ENCODE measurements around the gene LIFR.

Gene LIFR

DNA sequence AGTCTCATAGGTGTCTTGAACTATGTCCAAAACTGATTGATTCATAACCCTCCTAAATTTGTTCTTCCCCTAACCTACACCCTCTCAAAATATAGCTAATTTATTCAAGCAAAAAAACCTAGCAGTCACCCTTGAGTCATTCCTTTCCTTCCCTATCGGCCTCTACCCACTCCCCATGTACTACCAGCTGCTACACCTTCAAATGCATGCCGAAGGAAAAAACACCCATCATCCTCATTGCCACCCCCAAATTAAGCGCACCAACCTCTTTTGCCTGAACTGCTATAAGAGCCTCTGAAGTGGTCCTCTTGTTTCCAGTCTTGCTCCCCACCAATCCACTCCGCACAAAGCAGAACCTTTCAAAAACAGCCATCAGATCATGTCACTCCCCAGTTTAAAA lies 12.6 kb downstream of the LIFR start:
- Histone ChIP-seq H3K4me1 (no peaks in the 10 kb centered on the region), H3K36me3 (no peaks in the 10 kb centered on the region), H3K9ac (no peak overlapping the region), H3K4me3 (no peak overlapping the region), H3K27me3 (peaks cover 0 to 57% (median 0%) of the 10 kb centered on the region in 11 experiments; a peak in 4 of 22 replicates), H3K27ac (no peak overlapping the region), H3K4me2 (no peak overlapping the region), H3K9me3 (replicated peaks in 1 of 11) (no peaks in the 10 kb centered on the region), H4K20me1 (no peaks in the 10 kb centered on the region; a peak in 1 of 22 replicates)
- TF ChIP-seq Cebpa-rat (IDR thresholded peaks at IDR 0.05): no peak

DNA sequence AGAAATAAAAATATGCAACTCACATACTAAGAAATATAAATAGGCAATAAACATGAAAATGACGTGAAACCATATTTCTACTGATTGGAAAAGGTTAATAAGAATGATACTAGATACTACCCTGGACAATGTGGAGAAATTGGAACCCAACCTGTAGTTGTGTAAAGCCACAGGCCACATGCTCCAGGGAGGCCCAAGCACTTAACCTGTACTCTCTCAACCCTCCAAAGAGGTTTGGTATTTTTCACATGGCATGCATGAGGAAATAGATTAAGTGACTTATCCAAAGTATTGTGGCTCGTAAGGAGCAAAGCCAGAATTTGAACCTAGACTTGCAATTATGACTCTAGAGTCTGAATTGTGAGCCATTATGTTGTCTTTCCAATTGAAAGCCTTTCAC lies 13.4 kb downstream of the LIFR start:
- Histone ChIP-seq H3K9ac (no peak overlapping the region), H3K36me3 (no peaks in the 10 kb centered on the region), H4K20me1 (no peaks in the 10 kb centered on the region; a peak in 1 of 22 replicates), H3K4me2 (no peak overlapping the region), H3K4me3 (no peak overlapping the region), H3K27me3 (peaks cover 0 to 49% (median 0%) of the 10 kb centered on the region in 11 experiments; a peak in 4 of 22 replicates), H3K9me3 (replicated peaks in 1 of 11) (no peaks in the 10 kb centered on the region), H3K27ac (no peak overlapping the region), H3K4me1 (no peaks in the 10 kb centered on the region)
- no peak for TF ChIP-seq Cebpa-rat (IDR thresholded peaks at IDR 0.05)

DNA sequence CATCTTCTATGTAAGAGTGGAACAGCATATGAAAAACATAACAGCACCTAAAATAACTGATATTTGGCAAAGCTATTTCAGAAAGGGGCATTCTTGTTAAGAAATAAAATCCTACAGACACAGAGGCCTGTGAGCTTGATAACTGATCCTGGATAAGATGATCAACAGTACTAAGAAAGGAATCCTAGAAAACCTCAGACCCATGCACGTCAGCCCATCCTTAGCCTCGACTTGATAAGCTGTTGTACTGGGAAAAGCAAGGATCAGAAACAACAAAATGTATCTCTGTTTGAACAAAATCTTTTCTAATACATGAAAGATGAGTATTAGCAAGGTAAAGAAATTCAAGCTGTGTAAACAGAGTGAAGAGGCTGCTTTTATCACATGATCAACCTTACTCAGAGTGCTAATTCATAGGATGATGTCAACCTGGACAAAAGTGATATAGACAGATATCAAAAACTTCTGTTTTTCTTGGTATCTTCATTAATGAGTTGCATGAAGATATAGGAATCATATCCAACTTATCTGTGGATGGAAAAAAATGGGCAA lies 15.2 kb downstream of the LIFR start:
- H3K27ac ChIP-seq: no peak overlapping the region
- no peak overlapping the region for H3K9ac ChIP-seq
- no peak overlapping the region for H3K4me3 ChIP-seq
- TF ChIP-seq Cebpa-rat (IDR thresholded peaks at IDR 0.05): no peak
- no peak overlapping the region for H3K4me2 ChIP-seq
- H3K9me3 ChIP-seq (replicated peaks in 1 of 11): no peaks in the 10 kb centered on the region
- no peaks in the 10 kb centered on the region for H3K36me3 ChIP-seq
- peaks cover 0 to 44% (median 0%) of the 10 kb centered on the region in 11 experiments; a peak in 4 of 22 replicates for H3K27me3 ChIP-seq
- H4K20me1 ChIP-seq: no peaks in the 10 kb centered on the region
- H3K4me1 ChIP-seq: no peaks in the 10 kb centered on the region

DNA sequence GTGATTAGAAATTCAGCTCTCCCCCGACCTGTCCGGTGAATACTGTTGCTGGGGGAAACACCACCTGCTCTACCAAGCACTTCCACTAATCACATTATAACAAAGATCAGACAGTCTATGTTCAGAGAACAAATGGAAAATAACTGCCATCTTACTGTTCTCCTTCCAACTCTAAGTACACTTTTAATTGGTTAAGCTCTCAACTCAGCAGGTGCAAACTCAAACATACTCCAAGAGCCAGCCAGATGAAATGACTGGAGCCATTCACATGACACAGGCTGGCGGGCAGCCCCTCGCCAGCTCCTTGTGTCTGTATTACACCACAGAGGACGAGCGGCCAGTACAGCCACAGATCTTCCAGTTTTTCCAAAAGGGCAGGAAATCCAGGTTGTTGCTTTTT lies 16.1 kb downstream of the LIFR start:
- H3K27me3 ChIP-seq: peaks cover 0 to 42% (median 0%) of the 10 kb centered on the region in 11 experiments; a peak in 3 of 22 replicates
- H3K9ac ChIP-seq: no peak overlapping the region
- H3K36me3 ChIP-seq: no peaks in the 10 kb centered on the region
- no peak for TF ChIP-seq Cebpa-rat (IDR thresholded peaks at IDR 0.05)
- H3K27ac ChIP-seq: no peak overlapping the region
- H3K4me3 ChIP-seq: no peak overlapping the region
- no peaks in the 10 kb centered on the region for H3K4me1 ChIP-seq
- H4K20me1 ChIP-seq: no peaks in the 10 kb centered on the region
- no peak overlapping the region for H3K4me2 ChIP-seq
- no peaks in the 10 kb centered on the region for H3K9me3 ChIP-seq (replicated peaks in 1 of 11)

DNA sequence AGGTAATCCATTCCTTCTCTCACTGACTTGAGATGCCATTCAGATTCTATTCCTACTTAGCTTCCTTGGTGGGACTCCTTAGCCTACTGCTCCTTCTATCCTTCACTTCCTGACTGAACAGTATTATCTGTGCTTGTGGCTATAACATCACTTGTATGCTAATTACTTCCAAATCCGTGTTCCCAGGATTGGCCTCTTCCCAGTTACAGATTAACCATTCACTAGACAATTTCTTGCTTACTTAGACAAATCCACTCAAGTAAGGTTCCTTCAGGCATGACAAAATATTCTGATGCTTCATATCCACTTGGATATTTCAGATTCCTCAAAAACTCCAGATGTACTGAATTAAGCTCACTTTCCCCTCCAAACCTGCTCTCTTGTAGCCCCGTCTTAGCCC lies 18.3 kb downstream of the LIFR start:
- Histone ChIP-seq H3K4me1 (no peaks in the 10 kb centered on the region), H4K20me1 (no peaks in the 10 kb centered on the region), H3K36me3 (no peaks in the 10 kb centered on the region), H3K9ac (no peak overlapping the region), H3K4me3 (no peak overlapping the region), H3K27me3 (peaks cover 0 to 49% (median 0%) of the 10 kb centered on the region in 11 experiments; a peak in 4 of 22 replicates), H3K4me2 (no peak overlapping the region), H3K27ac (no peak overlapping the region), H3K9me3 (replicated peaks in 1 of 11) (no peaks in the 10 kb centered on the region)
- no peak for TF ChIP-seq Cebpa-rat (IDR thresholded peaks at IDR 0.05)

DNA sequence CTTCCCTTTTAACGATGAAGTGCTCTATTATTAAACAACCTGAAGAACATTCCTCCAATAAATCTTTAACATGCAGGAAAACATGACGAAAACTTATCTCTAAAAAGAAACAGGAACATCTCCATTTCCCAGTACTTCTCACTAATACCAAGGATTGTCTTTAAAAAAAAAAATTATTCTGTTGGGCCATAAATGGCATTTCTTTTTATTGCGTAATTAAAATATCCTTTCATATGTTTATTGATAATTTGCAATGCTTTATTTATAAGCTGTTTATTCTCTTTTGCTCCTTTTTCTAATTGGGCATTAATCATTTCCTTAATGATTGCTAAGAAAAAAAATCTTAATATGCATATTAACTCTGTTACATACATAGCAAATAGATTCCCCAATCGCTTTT lies 18.9 kb downstream of the LIFR start:
- Histone ChIP-seq H3K27ac (no peak overlapping the region), H4K20me1 (no peaks in the 10 kb centered on the region), H3K27me3 (peaks cover 0 to 51% (median 0%) of the 10 kb centered on the region in 11 experiments; a peak in 4 of 22 replicates), H3K4me3 (no peak overlapping the region), H3K9ac (no peak overlapping the region), H3K4me1 (no peaks in the 10 kb centered on the region), H3K36me3 (no peaks in the 10 kb centered on the region), H3K9me3 (replicated peaks in 1 of 11) (no peaks in the 10 kb centered on the region), H3K4me2 (no peak overlapping the region)
- no peak for TF ChIP-seq Cebpa-rat (IDR thresholded peaks at IDR 0.05)

DNA sequence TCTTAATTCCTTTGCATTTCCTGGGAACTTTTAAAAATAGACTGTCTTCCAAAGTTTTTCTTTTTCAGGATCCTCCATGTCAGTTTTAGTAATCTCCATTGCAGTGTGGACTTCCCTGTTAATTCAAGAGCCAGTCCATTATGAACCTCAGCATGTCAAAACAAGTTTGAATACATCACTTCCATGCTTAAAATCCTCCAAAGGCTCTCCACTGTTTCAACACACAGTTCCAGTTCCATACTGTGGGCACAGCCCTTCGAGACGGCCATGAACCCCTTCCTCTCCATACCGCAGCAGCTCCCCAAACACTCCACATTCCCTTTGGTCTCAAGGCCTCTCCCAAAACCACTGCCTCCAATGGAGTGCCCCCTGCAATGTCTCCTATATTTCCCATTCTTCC lies 19.5 kb downstream of the LIFR start:
- Histone ChIP-seq H3K4me1 (no peaks in the 10 kb centered on the region), H3K36me3 (no peaks in the 10 kb centered on the region), H3K4me2 (no peak overlapping the region), H4K20me1 (no peaks in the 10 kb centered on the region), H3K9me3 (replicated peaks in 1 of 11) (0 out of 22 replicates have a peak, but pooled peaks cover 0 to 2% (median 0%) of the 10 kb centered on the region in 11 experiments), H3K27me3 (peaks cover 0 to 51% (median 0%) of the 10 kb centered on the region in 11 experiments; a peak in 4 of 22 replicates), H3K9ac (no peak overlapping the region), H3K4me3 (no peak overlapping the region), H3K27ac (no peak overlapping the region)
- no peak for TF ChIP-seq Cebpa-rat (IDR thresholded peaks at IDR 0.05)

DNA sequence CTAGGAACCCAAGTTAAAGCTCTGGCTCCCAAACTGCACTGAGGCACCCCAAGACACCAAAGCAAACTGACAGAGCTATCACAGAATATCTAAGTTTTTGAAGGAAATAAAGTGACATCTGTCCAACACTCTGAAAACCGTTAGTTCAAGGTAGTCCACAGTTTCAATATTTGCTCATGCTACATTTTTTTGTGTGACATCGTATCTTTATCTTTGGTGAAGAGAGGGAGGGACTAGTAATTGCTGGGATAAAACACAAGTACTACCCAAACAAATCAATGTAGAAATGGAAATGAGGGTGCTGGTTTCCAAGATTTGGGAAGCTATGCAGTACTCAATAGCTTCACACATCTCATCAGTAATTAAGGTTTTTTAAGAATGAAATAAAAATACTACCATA lies 20.6 kb downstream of the LIFR start:
- H3K9ac ChIP-seq: no peak overlapping the region
- H3K4me3 ChIP-seq: no peak overlapping the region
- H3K9me3 ChIP-seq (replicated peaks in 1 of 11): peaks cover 0 to 13% (median 0%) of the 10 kb centered on the region in 11 experiments; a peak in 4 of 22 replicates
- no peaks in the 10 kb centered on the region for H3K36me3 ChIP-seq
- H3K27ac ChIP-seq: no peak overlapping the region
- peaks cover 0 to 44% (median 0%) of the 10 kb centered on the region in 11 experiments; a peak in 4 of 22 replicates for H3K27me3 ChIP-seq
- TF ChIP-seq Cebpa-rat (IDR thresholded peaks at IDR 0.05): no peak
- no peaks in the 10 kb centered on the region for H3K4me1 ChIP-seq
- no peak overlapping the region for H3K4me2 ChIP-seq
- no peaks in the 10 kb centered on the region for H4K20me1 ChIP-seq

DNA sequence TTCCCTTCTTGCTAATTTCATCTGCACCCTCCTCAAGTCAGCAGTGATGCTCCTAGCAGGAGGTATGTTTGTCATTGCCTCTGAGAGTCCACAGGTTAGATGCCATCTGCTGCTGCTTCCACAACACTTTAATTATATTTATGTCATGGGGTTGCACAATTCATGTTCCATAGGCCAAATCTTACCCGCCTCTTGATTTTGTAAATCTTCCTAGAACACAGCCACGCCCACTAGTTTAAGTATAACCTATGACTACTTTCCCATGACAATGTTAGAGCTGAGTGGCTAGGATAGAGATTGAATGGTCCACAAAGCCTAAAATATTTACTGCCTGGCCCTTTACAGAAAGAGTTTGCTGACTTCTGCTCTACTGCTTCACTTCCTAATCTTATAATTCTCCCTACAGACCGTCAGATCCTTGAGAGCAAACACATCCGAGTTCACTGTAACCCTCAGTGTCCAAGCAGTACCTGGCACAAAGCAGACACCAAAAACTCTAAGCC lies 21.1 kb downstream of the LIFR start:
- H3K4me2 ChIP-seq: no peak overlapping the region
- TF ChIP-seq Cebpa-rat (IDR thresholded peaks at IDR 0.05): no peak
- H4K20me1 ChIP-seq: no peaks in the 10 kb centered on the region
- H3K4me1 ChIP-seq: no peaks in the 10 kb centered on the region
- no peak overlapping the region for H3K9ac ChIP-seq
- H3K4me3 ChIP-seq: no peak overlapping the region
- peaks cover 0 to 13% (median 0%) of the 10 kb centered on the region in 11 experiments; a peak in 4 of 22 replicates for H3K9me3 ChIP-seq (replicated peaks in 1 of 11)
- peaks cover 0 to 41% (median 0%) of the 10 kb centered on the region in 11 experiments; a peak in 4 of 22 replicates for H3K27me3 ChIP-seq
- no peaks in the 10 kb centered on the region for H3K36me3 ChIP-seq
- no peak overlapping the region for H3K27ac ChIP-seq

DNA sequence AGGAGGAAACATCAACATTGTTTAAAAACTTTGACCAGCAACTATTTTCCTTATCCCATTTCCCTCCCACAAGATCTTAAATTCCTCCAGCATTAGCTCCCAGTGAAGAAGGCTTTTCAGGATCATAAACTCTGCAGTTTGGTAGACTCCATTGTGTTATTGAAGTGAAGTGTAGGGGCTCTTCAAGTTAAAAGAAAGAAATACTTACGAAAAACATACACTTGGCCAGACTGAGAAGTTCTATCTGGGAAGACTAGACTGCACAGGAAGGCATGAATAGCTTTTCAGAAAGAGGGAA lies 22.3 kb downstream of the LIFR start:
- Histone ChIP-seq H4K20me1 (no peaks in the 10 kb centered on the region), H3K9ac (no peak overlapping the region), H3K4me3 (no peak overlapping the region), H3K4me2 (no peak overlapping the region), H3K27me3 (peaks cover 0 to 41% (median 0%) of the 10 kb centered on the region in 11 experiments; a peak in 4 of 22 replicates), H3K4me1 (no peaks in the 10 kb centered on the region), H3K27ac (no peak overlapping the region), H3K36me3 (no peaks in the 10 kb centered on the region), H3K9me3 (replicated peaks in 1 of 11) (peaks cover 0 to 13% (median 0%) of the 10 kb centered on the region in 11 experiments; a peak in 4 of 22 replicates)
- TF ChIP-seq Cebpa-rat (IDR thresholded peaks at IDR 0.05): no peak

Data from BLaER1 treated with 17β-estradiol and CSF1 and Interleukin-3, amounts not matched to agents 10 nM and 100 nM (cell line).